22Rv1 (cell line): ENCODE results near the gene FSD1.

Experiments
- CTCF ChIP-seq: fragments of 450-650 bp; IDR thresholded peaks from 2 replicates; pipeline ENCODE4 v1.5.1; 2017; ENCODE audit warnings: mild to moderate bottlenecking
- ZFX ChIP-seq: fragments of 450-650 bp; IDR thresholded peaks from 2 replicates; pipeline ENCODE4 v1.6.1; 2017; ENCODE audit warnings: antibody characterized with exemption, borderline replicate concordance

DNA sequence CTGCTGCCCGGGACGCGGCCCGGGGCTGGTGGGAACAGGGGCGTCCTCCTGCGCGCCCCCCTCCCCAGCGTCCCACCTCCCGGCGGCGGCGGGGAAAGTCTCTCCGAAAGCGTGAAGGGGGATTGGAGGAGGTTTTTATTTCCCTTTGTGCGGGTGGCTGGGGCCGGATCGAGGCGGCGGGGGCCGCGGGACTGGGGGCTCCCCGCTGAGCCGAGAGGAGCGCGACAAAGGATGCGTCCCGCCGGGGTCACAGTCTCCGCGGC lies 25.2 kb upstream of the FSD1 start:
- TF ChIP-seq CTCF: no peak
- no peak for TF ChIP-seq ZFX
